Measurements from ENCODE around the gene IMMP2L. TPM values are rescaled to one million over a fixed set of nuclear protein-coding genes. Genes with fewer than 3 reads are reported as not detected.
"Not testable (repeated sequence)": the region's sequence is repeated elsewhere in the genome, so short reads cannot be mapped to it uniquely, and the experiment has no call there.

The IMMP2L gene
- total RNA-seq, 2 experiments from 2014 or later = 17.4 to 30.2 TPM

DNA sequence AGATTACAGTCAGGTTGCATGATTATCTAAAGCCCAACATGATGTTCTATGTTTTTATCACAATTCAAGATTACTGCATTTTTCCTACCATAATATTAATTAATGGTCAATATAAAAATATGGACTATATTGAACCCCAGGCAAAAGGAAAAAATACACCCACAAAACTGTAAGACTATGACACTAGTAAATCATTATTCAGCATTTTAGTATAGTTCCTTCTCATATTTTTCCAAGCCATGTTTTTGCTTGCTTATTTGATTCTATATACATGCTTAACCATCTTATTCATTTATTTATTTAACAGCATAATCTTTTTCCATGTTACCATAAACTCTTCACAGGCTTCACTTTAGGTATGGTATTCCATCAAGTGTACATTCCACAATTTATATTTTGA, 101.6 kb downstream of the IMMP2L start:
- POLR2A ChIA-PET = no interaction called here
- no peaks in the 10 kb centered on the region for H3K27me3 Mint-ChIP-seq
- H3K9me3 Mint-ChIP-seq = peaks cover 4% of the 10 kb centered on the region
- TF ChIP-seq, protein P1, sequence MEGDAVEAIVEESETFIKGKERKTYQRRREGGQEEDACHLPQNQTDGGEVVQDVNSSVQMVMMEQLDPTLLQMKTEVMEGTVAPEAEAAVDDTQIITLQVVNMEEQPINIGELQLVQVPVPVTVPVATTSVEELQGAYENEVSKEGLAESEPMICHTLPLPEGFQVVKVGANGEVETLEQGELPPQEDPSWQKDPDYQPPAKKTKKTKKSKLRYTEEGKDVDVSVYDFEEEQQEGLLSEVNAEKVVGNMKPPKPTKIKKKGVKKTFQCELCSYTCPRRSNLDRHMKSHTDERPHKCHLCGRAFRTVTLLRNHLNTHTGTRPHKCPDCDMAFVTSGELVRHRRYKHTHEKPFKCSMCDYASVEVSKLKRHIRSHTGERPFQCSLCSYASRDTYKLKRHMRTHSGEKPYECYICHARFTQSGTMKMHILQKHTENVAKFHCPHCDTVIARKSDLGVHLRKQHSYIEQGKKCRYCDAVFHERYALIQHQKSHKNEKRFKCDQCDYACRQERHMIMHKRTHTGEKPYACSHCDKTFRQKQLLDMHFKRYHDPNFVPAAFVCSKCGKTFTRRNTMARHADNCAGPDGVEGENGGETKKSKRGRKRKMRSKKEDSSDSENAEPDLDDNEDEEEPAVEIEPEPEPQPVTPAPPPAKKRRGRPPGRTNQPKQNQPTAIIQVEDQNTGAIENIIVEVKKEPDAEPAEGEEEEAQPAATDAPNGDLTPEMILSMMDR (IDR thresholded peaks at IDR 0.05) = no peak
- no peak overlapping the region for H3K27ac Mint-ChIP-seq
- no peak overlapping the region for H3K4me3 Mint-ChIP-seq
- intact Hi-C loops (cut with micrococcal nuclease) = no loop called here
- peaks cover 6% of the 10 kb centered on the region for H3K36me3 Mint-ChIP-seq (ENCODE audit: low read depth)
- ATAC-seq = no peak
- CTCF ChIA-PET = no interaction called here
- no peak for DNase-seq
- no peaks in the 10 kb centered on the region for H3K4me1 Mint-ChIP-seq (ENCODE audit: low read depth)

DNA sequence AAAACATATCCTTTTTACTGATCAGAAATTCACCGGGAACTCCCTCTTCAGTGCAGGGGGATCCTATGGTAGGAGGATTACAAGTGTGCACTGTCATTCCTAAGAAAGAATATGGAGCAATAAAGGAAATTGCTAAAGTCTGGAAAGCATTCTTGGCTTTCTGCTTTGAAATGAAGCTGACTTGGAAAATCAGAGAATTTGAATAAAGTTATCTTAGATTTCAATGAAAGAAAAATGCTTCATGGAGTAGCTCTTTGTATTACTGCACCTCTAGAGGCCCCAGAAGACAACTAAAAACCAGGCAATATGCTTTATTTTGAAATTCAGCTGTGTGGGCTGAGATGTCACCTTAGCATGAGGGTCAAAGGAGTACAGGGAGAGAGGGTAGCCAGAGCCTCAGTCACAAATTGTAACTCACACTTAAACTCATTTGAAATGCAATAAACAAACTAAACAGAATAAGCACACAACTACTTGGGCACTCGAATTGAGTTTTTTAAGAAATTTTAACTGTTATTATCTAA, 102.5 kb downstream of the IMMP2L start:
- TF ChIP-seq, protein P1 (IDR thresholded peaks at IDR 0.05) = no peak
- intact Hi-C loops (cut with micrococcal nuclease) = no loop called here
- no peak for DNase-seq
- ChIA-PET POLR2A (no interaction called here), CTCF (no interaction called here)
- ATAC-seq = no peak
- Mint-ChIP-seq H3K4me1 (ENCODE audit: low read depth) (no peaks in the 10 kb centered on the region), H3K9me3 (no peaks in the 10 kb centered on the region), H3K27ac (no peak overlapping the region), H3K36me3 (ENCODE audit: low read depth) (peaks cover 2% of the 10 kb centered on the region), H3K4me3 (no peak overlapping the region), H3K27me3 (no peaks in the 10 kb centered on the region)

DNA sequence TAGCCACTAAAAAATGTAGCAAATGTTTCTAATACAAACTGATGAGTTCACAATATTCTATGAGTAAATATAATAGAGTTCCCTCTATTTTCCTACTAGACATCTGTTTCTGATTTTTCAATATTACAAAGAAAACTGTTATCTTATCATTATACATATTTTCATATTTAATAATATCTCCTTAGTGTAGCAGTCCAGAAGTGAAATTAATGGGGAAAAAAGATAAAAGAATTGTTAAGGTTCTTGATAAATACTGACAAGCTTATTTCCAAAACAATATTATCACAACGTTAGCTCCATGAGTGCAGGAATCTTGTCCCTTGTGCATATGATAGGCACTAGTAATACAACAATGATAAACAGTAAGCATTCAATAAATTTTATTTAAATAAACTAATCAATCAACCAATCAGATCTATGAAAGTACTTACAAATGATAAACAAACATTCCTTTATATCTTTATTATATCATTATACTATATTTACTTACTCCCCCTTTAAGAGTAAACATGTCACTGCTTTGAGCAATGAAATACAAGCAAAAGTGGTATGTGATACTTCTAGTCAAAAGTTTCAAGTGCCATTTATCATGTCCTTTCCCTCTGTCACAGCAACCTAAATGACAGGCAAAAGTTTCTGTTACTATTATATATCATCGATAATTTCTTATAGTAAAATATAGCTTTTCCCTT, 103.1 kb downstream of the IMMP2L start:
- no peak for DNase-seq
- POLR2A ChIA-PET = no interaction called here
- Mint-ChIP-seq H3K4me3 (no peak overlapping the region), H3K36me3 (ENCODE audit: low read depth) (peaks cover 2% of the 10 kb centered on the region), H3K4me1 (ENCODE audit: low read depth) (no peaks in the 10 kb centered on the region), H3K27ac (no peak overlapping the region), H3K9me3 (no peaks in the 10 kb centered on the region), H3K27me3 (no peaks in the 10 kb centered on the region)
- intact Hi-C loops (cut with micrococcal nuclease) = no loop called here
- CTCF ChIA-PET = no interaction called here
- ATAC-seq = no peak
- TF ChIP-seq, protein P1 (IDR thresholded peaks at IDR 0.05) = no peak

DNA sequence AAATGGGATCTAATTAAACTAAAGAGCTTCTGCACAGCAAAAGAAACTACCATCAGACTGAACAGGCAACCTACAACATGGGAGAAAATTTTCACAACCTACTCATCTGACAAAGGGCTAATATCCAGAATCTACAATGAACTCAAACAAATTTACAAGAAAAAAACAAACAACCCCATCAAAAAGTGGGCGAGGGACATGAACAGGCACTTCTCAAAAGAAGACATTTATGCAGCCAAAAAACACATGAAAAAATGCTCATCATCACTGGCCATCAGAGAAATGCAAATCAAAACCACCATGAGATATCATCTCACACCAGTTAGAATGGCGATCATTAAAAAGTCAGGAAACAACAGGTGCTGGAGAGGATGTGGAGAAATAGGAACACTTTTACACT, 111.6 kb downstream of the IMMP2L start:
- H3K4me3 Mint-ChIP-seq; intact Hi-C loops (cut with micrococcal nuclease); H3K36me3 Mint-ChIP-seq (ENCODE audit: low read depth); H3K9me3 Mint-ChIP-seq; H3K27ac Mint-ChIP-seq; H3K27me3 Mint-ChIP-seq; DNase-seq; H3K4me1 Mint-ChIP-seq (ENCODE audit: low read depth); ATAC-seq; CTCF ChIA-PET; POLR2A ChIA-PET: not testable (repeated sequence)

DNA sequence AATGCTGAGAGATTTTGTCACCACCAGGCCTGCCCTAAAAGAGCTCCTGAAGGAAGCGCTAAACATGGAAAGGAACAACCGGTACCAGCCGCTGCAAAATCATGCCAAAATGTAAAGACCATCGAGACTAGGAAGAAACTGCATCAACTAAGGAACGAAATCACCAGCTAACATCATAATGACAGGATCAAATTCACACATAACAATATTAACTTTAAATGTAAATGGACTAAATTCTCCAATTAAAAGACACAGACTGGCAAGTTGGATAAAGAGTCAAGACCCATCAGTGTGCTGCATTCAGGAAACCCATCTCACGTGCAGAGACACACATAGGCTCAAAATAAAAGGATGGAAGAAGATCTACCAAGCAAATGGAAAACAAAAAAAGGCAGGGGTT, 114.8 kb downstream of the IMMP2L start:
- H3K9me3 Mint-ChIP-seq; DNase-seq; ATAC-seq; H3K27ac Mint-ChIP-seq; H3K27me3 Mint-ChIP-seq; intact Hi-C loops (cut with micrococcal nuclease); POLR2A ChIA-PET; H3K36me3 Mint-ChIP-seq (ENCODE audit: low read depth); H3K4me1 Mint-ChIP-seq (ENCODE audit: low read depth); H3K4me3 Mint-ChIP-seq; CTCF ChIA-PET: not testable (repeated sequence)

DNA sequence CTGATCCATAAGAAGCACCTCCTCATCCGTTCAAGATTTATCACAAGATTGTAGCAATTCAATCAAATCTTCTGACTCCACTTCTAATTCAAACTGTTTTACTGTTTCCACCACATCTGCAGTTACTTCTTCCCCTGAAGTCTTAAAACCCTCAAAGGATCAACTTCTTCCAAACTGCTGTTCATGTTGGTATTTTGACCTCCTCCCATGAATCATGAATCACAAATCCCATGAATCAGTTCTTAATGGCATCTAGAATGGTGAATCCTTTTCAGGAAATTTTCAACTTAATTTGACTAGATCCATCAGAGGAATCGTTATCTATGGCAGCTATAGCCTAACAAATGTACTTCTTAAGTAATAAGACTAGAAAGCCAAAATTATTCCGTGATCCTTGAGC, 122.3 kb downstream of the IMMP2L start:
- Mint-ChIP-seq H3K27me3 (no peaks in the 10 kb centered on the region), H3K4me1 (ENCODE audit: low read depth) (no peaks in the 10 kb centered on the region), H3K36me3 (ENCODE audit: low read depth) (peaks cover 32% of the 10 kb centered on the region), H3K9me3 (peaks cover 28% of the 10 kb centered on the region), H3K4me3 (no peak overlapping the region), H3K27ac (no peak overlapping the region)
- intact Hi-C loops (cut with micrococcal nuclease) = no loop called here
- ChIA-PET CTCF (interaction anchor here (0.6 kb wide), 1 partner anchor 66 kb away, joined by 3 read pairs; no protein-coding TSS in a partner anchor), POLR2A (no interaction called here)
- TF ChIP-seq, protein P1 (IDR thresholded peaks at IDR 0.05) = no peak
- ATAC-seq (no peak), DNase-seq (no peak)

Data from activated CD8-positive, alpha-beta T cell treated with anti-CD3 and anti-CD28 coated beads for 36 hours (primary cell).